Endometrium (tissue), 2 donors: ENCODE measurements around the gene PDIA4.
"Not testable (repeated sequence)": the region's sequence is repeated elsewhere in the genome, so short reads cannot be mapped to it uniquely, and the experiment has no call there.

Source experiments
- FAIRE-seq: peaks from 2 replicates; lab custom pipeline; 2012; peaks lifted over from hg19 to GRCh38; lab: Jason Lieb, UNC
- donor health status: control.
- donor health status: control.

The PDIA4 gene, protein sequence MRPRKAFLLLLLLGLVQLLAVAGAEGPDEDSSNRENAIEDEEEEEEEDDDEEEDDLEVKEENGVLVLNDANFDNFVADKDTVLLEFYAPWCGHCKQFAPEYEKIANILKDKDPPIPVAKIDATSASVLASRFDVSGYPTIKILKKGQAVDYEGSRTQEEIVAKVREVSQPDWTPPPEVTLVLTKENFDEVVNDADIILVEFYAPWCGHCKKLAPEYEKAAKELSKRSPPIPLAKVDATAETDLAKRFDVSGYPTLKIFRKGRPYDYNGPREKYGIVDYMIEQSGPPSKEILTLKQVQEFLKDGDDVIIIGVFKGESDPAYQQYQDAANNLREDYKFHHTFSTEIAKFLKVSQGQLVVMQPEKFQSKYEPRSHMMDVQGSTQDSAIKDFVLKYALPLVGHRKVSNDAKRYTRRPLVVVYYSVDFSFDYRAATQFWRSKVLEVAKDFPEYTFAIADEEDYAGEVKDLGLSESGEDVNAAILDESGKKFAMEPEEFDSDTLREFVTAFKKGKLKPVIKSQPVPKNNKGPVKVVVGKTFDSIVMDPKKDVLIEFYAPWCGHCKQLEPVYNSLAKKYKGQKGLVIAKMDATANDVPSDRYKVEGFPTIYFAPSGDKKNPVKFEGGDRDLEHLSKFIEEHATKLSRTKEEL

DNA sequence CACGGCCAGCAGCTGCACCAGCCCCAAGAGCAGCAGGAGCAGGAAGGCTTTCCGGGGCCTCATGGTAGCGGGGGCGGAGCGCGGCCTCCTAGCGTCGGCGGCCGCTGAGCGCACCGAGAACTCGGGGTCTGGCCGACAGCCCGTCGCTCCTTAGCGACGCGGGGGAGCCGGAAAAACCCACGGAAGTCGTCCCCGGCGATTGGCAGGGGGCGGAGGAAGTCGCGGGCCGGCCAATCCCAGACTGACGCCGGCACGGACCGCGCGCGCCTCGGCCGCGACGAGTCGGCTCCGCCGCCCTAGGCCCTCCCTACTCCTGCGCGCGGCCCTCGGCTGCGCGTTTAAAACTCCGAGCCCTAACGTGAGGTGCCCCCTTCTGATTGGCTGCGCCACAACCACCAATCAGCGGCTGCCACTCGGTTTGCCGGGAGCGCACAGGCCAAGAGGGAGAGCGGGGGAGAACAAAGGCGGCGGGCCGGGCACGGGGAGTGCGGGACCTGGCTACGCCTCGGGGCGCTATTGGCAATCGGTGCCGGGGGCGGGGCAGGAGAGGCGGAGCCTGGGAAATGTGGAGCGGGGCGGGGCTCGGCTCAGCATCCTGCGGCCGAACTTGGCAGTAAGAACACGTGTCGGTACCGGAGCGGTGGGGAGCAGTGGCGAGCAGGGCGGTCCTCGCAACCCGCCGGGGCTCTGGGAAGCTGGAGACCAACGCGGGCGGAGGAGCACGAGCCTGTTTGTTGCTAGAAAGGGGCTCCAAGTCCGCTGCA, at the start of gene PDIA4:
Gene PDIA4, minus strand, starts transcription at position 160 of the 764 bp plus-strand sequence. Its CDS starts 97 bp downstream, at position 63.
- FAIRE-seq, result peak; percentile 88

DNA sequence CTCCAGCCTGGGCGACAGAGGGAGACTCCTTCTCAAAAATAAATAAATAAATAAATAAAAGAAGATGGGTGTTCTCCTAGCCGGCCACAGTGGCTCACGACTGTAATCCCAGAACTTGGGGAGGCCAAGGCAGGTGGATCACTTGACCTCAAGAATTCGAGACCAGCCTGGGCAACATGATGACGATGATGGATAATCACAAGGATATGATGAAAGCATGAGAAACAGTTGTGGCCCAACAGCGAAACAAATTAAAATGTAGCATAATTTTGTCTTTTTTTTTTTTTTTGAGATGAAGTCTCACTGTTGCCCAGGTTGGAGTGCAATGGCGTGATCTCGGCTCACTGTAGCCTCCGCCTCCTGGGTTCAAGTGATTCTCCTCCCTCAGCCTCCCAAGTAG, 49.3 kb upstream of the PDIA4 start:
- FAIRE-seq, result no peak

DNA sequence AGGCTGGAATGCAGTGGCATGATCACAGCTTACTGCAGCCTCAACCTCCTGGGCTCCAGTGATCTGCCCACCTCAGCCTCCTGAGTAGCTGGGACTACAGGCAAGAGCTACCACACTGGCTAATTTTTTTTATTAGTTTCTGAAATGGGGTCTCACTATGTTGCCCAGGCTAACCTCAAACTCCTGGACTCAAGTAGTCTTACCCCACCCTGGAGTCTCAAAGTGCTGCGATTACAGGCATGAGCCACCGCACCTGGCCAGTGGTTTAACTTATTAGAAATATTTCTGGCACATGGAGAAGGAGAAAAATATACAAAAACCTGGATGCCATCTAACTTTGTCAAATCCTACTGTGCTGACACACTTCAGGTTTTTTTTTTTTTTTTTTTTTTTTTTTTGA, 47.0 kb upstream of the PDIA4 start:
- no peak for FAIRE-seq

DNA sequence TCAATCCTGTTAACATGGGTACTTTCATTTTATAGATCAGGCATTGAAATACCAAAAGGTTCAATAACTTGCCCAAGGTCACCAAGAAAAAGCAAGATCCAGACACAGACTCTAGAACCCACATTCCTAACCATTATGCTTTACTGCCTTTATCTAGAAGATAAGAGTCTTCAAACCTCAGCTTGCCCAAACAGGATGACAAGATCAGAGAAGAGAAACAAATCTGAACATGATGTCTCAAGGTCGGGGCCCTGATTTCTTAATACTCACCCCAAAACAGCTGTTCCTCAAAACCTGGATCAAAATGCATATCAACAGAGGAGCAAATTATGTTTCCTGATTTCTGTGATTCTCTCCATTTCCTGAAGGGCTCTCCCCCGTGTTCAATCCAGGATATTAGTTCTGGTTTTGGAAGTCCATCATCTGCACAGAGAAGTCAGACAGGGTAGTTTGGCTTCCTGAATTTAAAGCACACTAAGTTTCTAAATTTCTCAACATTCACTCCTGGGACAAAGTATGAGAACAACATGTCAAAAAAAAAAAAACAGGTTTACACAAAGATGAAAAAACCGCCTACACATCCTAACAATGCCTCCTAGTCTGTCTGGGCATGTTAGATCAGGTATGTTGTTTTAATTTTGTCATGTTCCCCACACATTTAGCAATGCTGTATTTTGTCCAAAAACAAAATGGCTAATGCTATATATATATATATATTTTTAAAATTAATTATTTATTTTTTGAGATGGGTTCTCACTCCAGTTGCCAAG, 46.0 kb upstream of the PDIA4 start:
- FAIRE-seq, result no peak

DNA sequence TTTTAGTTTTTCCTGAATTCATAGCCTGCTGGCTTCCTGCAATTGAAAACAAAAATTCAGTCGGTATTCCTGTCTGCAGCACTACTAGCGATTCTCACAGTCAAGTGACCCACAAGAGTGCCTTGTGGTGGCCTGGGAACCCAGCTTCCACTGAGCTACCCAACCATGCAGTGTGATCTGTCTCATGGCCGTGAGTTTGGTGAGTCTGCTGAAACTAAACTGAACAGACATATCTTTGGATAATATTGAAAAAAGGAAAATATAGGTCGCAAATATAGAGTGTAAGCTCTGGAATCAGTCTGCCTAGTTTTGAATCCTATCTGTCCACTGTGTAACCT, 44.1 kb upstream of the PDIA4 start:
- no peak for FAIRE-seq

DNA sequence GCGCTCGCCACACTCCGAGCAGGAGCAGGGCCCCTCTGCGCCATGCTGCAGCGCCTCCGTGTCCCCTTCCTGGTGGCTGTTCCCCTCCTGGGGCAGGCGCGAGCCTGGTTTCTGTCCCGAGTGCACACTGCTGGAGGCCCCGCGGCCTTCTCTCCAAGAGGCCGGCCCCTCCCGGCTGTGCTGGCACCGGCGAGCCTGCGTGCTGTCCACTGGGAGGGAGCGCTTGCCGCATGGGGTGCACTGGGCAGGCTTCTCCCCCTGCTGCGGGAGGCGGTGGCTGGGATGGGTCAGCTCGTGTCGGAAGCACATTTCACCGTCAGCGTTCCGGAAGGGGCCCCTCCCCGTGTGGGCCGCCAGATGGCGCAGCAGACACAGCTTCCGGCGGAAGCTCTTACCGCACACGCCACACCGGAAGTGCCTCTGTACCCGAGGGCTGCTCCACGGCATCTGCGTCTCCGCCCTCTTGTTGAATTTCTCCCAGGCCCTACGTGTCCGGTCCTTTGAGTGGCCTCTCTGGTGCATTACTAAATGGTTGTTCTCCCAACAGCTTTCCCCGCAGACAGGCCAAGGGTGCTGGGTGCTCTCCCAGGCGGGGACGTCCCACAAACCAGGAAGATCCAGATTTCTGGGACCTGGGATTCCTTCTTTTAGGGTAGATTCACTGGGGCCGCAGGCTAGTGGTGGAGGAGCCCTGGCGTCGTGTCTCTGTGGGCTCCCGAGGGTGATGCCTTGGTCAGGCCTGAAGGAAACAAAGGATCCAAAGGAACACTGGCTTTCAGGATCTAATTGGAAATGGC, 43.5 kb upstream of the PDIA4 start:
- no peak for FAIRE-seq

DNA sequence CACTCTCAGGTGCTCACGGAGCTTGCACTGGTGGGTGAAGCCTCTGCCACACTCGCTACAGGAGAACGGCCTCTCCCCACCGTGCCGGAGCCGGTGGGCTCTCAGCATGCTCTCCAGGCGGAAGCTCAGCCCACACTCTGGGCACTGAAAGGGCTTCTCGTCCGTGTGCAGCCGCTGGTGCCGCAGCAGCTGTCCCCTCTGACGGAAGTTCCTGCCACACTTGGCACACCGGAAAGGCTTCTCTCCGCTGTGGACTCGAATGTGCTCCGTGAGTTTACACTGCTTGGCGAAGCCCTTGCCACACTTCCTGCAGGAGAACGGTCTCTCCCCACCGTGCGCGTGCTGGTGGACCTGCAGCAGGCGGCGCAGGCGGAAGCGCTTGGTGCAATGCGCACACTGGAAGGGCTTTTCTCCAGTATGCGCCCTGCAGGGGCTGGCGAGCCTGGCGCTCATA, 42.9 kb upstream of the PDIA4 start:
- no peak for FAIRE-seq

DNA sequence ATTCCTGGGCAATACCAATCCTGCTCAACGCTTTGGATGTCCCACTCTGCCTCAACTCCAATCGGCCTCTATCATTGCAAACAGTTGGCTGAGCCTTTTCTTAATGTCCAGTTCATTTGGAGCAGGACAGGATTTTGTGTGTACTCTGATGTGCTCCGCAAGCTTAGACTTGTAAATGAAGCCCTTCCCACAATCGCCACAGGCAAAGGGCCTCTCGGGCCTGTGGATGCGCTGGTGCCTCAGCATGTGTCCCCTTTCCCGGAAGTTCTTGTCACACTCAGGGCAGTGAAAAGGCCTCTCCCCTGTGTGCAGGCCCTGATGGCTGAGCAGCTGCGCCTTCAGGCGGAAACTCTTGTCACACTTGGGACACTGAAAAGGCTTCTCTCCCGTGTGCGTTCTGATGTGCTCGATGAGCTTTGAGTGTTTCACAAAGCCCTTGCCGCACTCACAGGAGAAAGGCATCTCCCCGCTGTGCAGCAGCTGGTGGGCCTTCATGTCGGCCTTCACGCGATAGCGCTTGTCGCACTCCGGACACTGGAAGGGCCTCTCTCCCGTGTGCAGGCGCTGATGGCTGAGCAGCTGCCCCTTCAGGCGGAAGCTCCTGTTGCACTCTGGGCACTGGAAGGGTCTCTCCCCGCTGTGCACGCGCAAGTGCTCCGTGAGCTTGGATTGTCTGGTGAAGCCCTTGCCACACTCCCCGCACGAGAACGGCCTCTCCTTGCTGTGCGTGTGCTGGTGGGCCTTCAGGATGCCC, 42.2 kb upstream of the PDIA4 start:
- FAIRE-seq, result no peak

DNA sequence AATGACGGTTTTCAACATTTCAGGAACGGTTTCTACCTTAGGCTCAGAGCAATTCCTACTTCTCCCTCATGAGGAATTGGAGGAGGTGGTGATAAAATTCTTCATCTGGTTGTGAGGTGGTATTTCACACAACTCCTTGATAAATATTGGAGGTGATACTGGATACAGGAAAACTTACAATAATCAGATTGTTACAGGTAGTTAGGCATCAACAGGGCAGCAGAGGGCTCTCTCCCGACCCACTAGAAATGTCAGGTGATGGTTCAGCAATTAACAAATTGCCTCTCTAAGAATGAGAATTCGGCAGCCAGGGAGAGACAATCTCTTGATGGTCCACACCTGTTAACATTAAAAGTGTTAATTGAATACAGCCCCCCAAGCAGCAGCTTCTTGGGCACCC, 39.6 kb upstream of the PDIA4 start:
- no peak for FAIRE-seq

DNA sequence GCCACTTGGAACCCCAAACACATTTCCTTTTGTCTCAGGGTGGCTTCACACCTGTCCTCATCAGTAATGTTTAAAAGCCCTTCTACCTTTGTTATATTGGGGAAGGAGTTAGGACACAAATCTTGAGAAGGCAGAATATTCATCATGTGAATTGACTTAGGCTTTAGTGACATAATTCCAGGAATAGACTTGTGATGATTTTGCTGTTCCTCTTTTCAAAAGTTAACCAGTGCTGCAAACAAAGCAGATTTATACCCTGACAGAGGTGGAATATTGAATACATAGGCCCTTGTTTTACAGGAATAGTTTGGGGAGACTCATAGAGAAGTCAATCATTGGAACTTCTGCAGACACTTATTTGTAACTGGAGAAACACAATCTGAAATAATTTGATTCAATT, 35.2 kb upstream of the PDIA4 start:
- FAIRE-seq, result no peak

DNA sequence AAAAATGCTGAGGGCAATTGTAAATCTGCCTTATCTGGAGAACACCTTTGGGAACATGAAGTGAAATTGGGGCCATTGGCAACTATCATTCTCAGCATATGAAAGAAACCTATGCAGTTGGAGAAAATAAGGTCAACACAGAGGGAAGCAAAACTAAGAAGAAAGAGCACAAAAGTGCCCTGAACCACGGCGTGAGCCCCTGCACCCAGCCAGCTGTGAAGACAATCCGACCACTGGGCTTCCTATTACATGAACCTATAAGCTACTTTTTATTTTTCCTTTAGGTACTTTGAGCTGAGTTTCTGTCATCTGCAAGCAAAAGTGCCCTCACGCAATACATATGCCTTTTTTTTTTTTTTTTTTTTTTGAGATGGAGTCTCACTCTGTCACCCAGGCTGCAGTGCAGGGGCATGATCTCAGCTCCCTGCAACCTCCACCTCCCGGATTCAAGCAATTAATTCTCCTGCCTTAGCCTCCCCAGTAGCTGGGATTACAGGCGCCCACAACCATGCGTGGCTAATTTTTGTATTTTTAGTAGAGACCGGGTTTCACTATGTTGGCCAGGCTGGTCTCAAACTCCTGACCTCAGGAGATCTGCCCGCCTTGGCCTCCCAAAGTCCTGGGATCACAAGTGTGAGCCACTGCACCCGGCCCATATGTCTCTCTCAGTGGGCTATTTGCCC, 34.1 kb upstream of the PDIA4 start:
- not testable (repeated sequence) for FAIRE-seq

DNA sequence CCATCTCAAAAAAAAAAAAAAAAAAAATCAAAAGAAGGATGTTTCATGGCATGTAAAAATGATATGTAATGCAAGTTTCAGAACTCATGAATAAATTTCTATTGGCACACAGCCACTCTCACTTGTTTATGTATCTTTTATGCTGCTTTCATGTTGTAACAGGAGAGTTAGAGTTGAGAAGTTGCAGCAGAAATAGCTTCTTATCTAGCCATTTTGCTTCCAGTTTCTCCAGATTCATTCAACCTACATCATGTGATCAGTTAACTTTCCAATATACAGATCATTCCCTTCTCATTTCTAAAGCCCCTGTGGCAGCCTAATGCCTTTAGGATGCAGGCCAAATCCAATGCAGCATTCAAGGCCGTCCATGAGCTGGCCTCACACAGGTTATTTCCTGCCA, 31.9 kb upstream of the PDIA4 start:
- FAIRE-seq, result no peak

DNA sequence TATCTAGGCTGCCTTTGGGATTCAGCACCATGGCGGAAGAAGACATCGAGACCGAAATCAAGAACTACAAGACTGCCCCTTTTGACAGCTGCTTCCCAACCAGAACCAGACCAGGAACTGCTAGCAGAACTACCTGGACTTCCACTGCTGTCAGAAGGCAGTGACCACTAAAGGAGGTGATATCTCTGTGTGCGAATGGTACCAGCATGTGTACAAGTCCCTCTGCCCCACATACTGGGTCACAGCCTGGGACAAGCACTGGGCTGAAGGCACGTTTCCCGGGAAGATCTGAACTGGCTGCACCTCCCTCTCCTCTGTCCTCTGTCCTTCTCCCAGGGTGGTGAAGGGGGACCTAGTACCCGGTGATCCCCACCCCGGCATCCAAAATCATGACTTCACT, 25.6 kb upstream of the PDIA4 start:
- no peak for FAIRE-seq

DNA sequence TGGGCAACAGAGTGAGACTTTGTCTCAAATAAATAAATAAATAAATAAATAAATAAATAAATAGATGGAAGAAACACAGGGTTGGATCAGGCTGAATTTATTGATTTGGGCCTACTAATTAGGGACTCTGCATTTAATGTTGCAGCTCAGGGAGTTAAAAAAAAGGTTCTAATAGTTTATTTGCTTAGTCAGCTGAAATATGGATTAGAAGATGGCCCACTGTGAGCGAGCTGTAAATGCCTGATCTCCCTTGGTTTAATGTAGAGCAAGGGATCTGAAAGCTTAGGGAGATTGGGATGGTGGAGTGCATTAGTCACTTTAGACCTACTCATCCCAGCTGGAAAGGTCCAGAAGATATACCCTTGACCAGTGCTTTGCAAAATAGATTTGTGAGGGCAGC, 25.1 kb upstream of the PDIA4 start:
- FAIRE-seq, result no peak

DNA sequence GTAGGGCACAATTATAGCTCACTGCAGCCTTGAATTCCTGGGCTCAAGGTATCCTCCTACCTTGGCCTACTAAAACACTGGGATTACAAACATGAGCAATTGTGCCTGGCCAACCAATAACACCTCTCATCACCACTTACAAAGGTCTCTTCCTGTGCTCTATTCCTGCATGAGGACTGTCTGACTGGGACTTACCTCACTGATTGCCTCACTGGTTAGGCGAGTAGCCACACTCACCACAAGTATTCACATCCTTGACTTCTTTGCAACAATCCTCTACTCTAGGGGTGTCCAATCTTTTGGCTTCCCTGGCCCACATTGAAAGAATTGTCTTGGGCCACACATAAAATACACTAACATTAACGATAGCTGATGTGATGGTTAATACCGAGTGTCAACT, 22.6 kb upstream of the PDIA4 start:
- no peak for FAIRE-seq

DNA sequence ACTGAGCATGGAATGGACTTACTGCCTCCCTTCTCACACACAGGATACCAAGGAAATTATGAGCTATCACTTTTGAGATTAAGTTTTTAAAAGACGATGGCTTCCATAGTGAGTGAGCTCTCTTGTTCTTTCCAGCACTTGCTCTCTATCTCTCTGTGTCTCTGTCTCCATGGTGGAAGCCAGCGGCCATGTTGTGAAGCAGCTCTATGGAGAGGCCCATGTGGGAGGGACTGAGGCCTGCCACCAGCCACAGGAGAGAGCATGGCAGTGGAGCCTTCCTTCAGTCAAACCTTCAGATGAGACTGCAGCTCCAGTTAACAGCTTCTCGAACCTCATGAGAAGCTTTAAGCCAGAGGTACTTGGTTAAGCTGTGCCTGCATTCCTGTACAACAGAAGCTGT, 20.5 kb upstream of the PDIA4 start:
- FAIRE-seq, result no peak

DNA sequence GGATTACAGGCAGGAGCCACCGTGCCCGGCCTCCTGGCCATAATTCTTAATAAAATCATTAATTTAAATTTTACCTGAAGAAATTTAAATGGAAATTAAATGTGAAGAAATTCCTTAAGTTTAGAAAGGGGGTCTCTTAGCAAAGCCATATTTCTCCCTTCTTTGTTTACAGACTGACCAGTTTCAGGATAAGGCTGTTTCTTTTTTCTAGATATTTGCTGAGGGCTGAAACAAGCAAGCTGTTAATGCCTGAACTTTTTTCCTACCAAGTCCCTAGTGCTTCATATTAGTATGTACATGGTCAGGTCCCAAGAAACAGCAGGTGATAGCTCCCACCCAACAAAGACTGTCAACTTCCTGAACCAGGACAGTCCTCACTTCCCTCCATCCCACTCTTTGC, 18.1 kb upstream of the PDIA4 start:
- FAIRE-seq, result no peak

DNA sequence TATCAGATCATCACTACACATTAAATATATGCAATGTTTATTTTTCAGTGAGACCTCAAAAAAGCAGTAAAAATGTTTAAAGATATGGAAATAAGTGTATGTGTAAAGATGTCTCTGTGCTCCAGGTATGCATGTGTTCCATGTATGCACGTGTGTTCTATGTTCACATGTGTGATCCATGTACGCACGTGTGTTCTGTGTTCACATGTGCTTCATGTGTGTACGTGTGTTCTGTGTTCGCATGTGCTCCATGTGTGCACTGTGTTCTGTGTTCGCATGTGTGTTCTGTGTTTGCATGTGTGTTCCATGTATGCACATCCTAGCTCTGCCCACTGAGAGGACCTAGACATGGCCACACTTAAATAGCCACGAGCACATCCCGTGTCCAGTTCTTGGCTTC, 15.6 kb upstream of the PDIA4 start:
- no peak for FAIRE-seq

DNA sequence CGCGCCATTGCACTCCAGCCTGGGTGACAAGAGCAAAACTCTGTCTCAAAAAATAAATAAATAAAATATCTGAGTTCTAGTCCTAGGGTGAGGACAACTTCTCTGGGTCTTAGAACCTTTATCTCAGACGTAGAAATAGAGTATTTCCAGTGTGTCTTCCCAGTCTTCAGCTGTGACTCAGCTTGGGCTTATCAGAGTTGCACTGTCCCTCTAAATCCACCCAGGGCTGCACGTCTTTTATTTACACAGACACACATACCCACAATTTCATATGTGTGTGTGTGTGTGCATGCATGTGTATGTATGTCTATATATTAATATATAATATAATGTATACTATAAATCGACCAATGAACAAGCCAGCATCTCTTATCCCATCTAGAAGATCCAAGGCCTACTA, 13.0 kb upstream of the PDIA4 start:
- FAIRE-seq, result no peak

DNA sequence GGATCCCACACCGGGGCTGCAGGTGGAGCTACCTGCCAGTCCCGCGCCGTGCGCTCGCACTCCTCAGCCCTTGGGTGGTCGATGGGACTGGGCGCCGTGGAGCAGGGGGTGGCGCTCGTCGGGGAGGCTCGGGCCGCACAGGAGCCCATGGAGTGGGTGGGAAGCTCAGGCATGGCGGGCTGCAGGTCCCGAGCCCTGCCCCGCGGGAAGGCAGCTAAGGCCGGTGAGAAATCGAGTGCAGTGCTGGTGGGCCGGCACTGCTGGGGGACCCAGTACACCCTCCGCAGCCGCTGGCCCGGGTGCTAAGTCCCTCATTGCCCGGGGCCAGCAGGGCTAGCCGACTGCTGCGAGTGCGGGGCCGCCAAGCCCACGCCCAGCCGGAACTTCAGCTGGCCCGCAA, 10.3 kb upstream of the PDIA4 start:
- FAIRE-seq, result not testable (repeated sequence)
